B cell (primary cell): ENCODE data around the gene GNB1. TPM values are rescaled to one million over a fixed set of nuclear protein-coding genes. Genes with fewer than 3 reads are reported as not detected.

ENCODE experiments used
- ATAC-seq: fragments of 200-7000 bp; cut with Tn5 transposase; one replicate; pipeline ENCODE4 v1.10.0; 2021; ENCODE audit warnings: low read depth, mild to moderate bottlenecking, moderate number of reproducible peaks, moderate library complexity
- CTCF ChIA-PET: fragments of 350-600 bp; sonication (Branson Sonifier 250); formaldehyde crosslinking; loops from one replicate; lab custom pipeline; 2021; ENCODE audit warnings: antibody characterized with exemption, inconsistent platforms; lab: Charles Lee
- POLR2A ChIA-PET: fragments of 350-600 bp; sonication (Branson Sonifier 250); formaldehyde crosslinking; loops from one replicate; lab custom pipeline; 2021; ENCODE audit warnings: antibody characterized with exemption; lab: Charles Lee
- DNase-seq: peaks from one replicate; pipeline ENCODE4 v3.0.0; 2013
- H2AFZ ChIP-seq: 2 replicates; pipeline ENCODE4 v1.6.1; 2012; ENCODE audit warnings: mild to moderate bottlenecking, low read depth, low read length; ENCODE audit not compliant: insufficient read depth, poor library complexity, severe bottlenecking
- H3K27ac ChIP-seq, 2 donors: 1 replicate in 1 of 2; 2 replicates in 1 of 2; pipeline ENCODE4 v1.5.1; 2012 to 2013; ENCODE audit warnings: low read length in 2 of 2, mild to moderate bottlenecking in 2 of 2, moderate library complexity in 1 of 2
- H3K27me3 ChIP-seq, 4 experiments: fragments of 200-600 bp in 1 of 4; sonication (generic) in 1 of 4; replicated peaks in 1 of 4; 1 replicate in 2 of 4; 2 replicates in 2 of 4; pipeline versions ENCODE4 v1.6.1 to v1.7.0; 2013 to 2016; ENCODE audit warnings: low read length in 3 of 4, mild to moderate bottlenecking in 2 of 4, mixed read lengths in 1 of 4, moderate library complexity in 1 of 4; ENCODE audit not compliant: insufficient read depth in 4 of 4, control insufficient read depth in 3 of 4; ENCODE audit errors: control extremely low read depth in 1 of 4
- H3K36me3 ChIP-seq, 2 experiments: replicated peaks in 1 of 2; 1 replicate in 1 of 2; 2 replicates in 1 of 2; pipeline versions ENCODE4 v1.6.1 to v1.7.1; 2013; ENCODE audit warnings: low read length in 1 of 2; ENCODE audit not compliant: insufficient read depth in 2 of 2, control insufficient read depth in 1 of 2; ENCODE audit errors: control extremely low read depth in 1 of 2, extremely low read depth in 1 of 2
- H3K4me1 ChIP-seq, 2 donors: fragments of 200-600 bp in 1 of 2; sonication (generic) in 1 of 2; 1 replicate in 1 of 2; 2 replicates in 1 of 2; pipeline versions ENCODE4 v1.5.1 to v1.6.1; 2013 to 2017; ENCODE audit warnings: low read length in 2 of 2; ENCODE audit not compliant: control insufficient read depth in 2 of 2, insufficient read depth in 2 of 2
- H3K4me2 ChIP-seq: replicated peaks from 2 replicates; pipeline ENCODE3; 2012; ENCODE audit warnings: mild to moderate bottlenecking, low read depth, low read length; ENCODE audit not compliant: poor library complexity, severe bottlenecking
- H3K4me3 ChIP-seq, 5 experiments: fragments of 200-600 bp in 1 of 5; sonication (generic) in 1 of 5; 1 replicate in 3 of 5; 2 replicates in 2 of 5; pipeline versions ENCODE4 v1.5.1 to v1.7.0; 2011 to 2016; ENCODE audit warnings: low read length in 4 of 5, mild to moderate bottlenecking in 4 of 5, low read depth in 2 of 5, control low read depth in 1 of 5, moderate library complexity in 1 of 5; ENCODE audit not compliant: insufficient read depth in 1 of 5; ENCODE audit errors: control extremely low read depth in 1 of 5, extremely low read depth in 1 of 5
- H3K79me2 ChIP-seq: fragments of 200-600 bp; sonication (generic); one replicate; pipeline ENCODE4 v1.6.0; 2016; ENCODE audit warnings: low read length; ENCODE audit not compliant: control insufficient read depth, insufficient read depth
- H3K9ac ChIP-seq: fragments of 200-600 bp; sonication (generic); 2 replicates; pipeline ENCODE4 v1.6.1; 2017; ENCODE audit warnings: mild to moderate bottlenecking, low read length, moderate library complexity
- H3K9me3 ChIP-seq, 3 donors: one replicate each; pipeline versions ENCODE4 v1.6.1 to v1.7.1; 2013; ENCODE audit warnings: low read length in 2 of 3; ENCODE audit not compliant: control insufficient read depth in 2 of 3, insufficient read depth in 1 of 3; ENCODE audit errors: control extremely low read depth in 1 of 3
- H4K20me1 ChIP-seq: 2 replicates; pipeline ENCODE4 v1.6.0; 2012; ENCODE audit warnings: mild to moderate bottlenecking, low read length; ENCODE audit not compliant: insufficient read depth, control insufficient read depth, poor library complexity, severe bottlenecking
- H3K27ac Mint-ChIP-seq: one replicate; pipeline ENCODE4 v1.8.0; 2021; ENCODE audit warnings: mixed read lengths
- H3K27me3 Mint-ChIP-seq: one replicate; pipeline ENCODE4 v1.8.0; 2021; ENCODE audit warnings: mixed read lengths
- H3K4me1 Mint-ChIP-seq: one replicate; pipeline ENCODE4 v1.8.0; 2021; ENCODE audit warnings: mixed read lengths
- H3K4me3 Mint-ChIP-seq: one replicate; pipeline ENCODE4 v1.8.0; 2021; ENCODE audit warnings: mixed read lengths
- H3K9me3 Mint-ChIP-seq: one replicate; pipeline ENCODE4 v1.8.0; 2022; ENCODE audit warnings: mixed read lengths; ENCODE audit not compliant: insufficient read depth
- CTCF ChIP-seq: fragments of 200-600 bp; IDR thresholded peaks from one replicate; pipeline ENCODE4 v1.8.0; 2022; ENCODE audit warnings: antibody characterized with exemption, mild to moderate bottlenecking
- EZH2 ChIP-seq: IDR thresholded peaks from 2 replicates; pipeline ENCODE4 v1.6.1; 2012; ENCODE audit warnings: borderline replicate concordance, low read depth, mild to moderate bottlenecking, moderate library complexity, low read length; ENCODE audit not compliant: insufficient read depth, poor library complexity, severe bottlenecking
- WGBS: methylation state at CpG from one replicate; pipeline ENCODE4 v1.1.5; 2013; ENCODE audit warnings: missing lambda C conversion rate; ENCODE audit not compliant: insufficient coverage; 5-methylcytosine and 5-hydroxymethylcytosine counted together
- intact Hi-C: fragments of 100-400 bp; cut with micrococcal nuclease; formaldehyde crosslinking; loops from one replicate; pipeline ENCODE4 v1.10.0; 2022
- polyA plus RNA-seq: library from polyadenylated mRNA; depleted of rRNA; stranded (reverse); fragments of >200 nt; gene quantifications from 2 replicates; pipeline ENCODE4 v1.2.3, GENCODE V29; 2012
- total RNA-seq, 2 donors: library from RNA; stranded (reverse); fragments of 120-200 nt in 1 of 2; gene quantifications; 1 replicate in 1 of 2; 2 replicates in 1 of 2; pipeline versions ENCODE4 v1.2.3 to v1.2.4, GENCODE V29; 2013 to 2022

The GNB1 gene
- total and polyA plus RNA-seq, 2 donors (not counting 1 experiment from before 2014, with no cell fraction given), result 249 to 269 TPM

DNA sequence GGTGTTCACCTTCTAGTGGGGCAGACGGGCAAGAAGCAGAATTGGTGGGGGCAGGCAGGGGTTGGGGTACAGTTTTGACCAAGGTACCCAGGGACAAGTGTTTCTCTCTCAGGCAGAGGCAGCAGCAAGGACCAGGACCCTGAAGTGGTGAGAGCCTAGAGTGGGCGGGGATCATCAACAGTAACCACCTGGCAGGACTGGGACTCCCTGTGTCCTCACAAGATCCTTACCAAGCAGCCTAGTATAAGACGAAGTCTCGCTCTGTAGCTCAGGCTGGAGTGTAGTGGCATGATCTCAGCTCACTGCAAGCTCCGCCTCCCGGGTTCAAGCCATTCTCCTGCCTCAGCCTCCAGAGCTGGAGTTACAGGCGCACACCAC lies 109.4 kb downstream of the GNB1 start:
- TF ChIP-seq EZH2 (no peak), CTCF (no peak)
- no peaks in the 10 kb centered on the region for H3K27me3 ChIP-seq
- POLR2A ChIA-PET, result no interaction called here
- 93% methylated on average over 7 of the region's 7 CpGs for WGBS
- H3K9me3 ChIP-seq, result peaks cover 0 to 6% (median 0%) of the 10 kb centered on the region in 3 donors
- H2AFZ ChIP-seq, result no peak overlapping the region
- H3K27me3 Mint-ChIP-seq, result no peaks in the 10 kb centered on the region
- no peaks in the 10 kb centered on the region for H3K9me3 Mint-ChIP-seq
- H3K4me2 ChIP-seq, result peak overlapping the region; percentile 94
- CTCF ChIA-PET, result interaction anchor here (2.5 kb wide), 1 partner anchor 124 kb away, joined by 9 read pairs; no protein-coding TSS in a partner anchor
- H3K27ac Mint-ChIP-seq, result peak overlapping the region; percentile 99
- peaks cover 55 to 64% of the 10 kb centered on the region in 2 donors for H3K4me1 ChIP-seq
- no peak overlapping the region for H3K9ac ChIP-seq
- no peak overlapping the region for H3K4me3 ChIP-seq
- ATAC-seq (no peak), DNase-seq (no peak)
- H3K4me1 Mint-ChIP-seq, result peaks cover 50% of the 10 kb centered on the region
- peaks cover 0 to 21% of the 10 kb centered on the region in 2 experiments for H3K36me3 ChIP-seq
- intact Hi-C loops, result no loop called here
- peaks cover 8% of the 10 kb centered on the region for H4K20me1 ChIP-seq
- H3K4me3 Mint-ChIP-seq, result peak overlapping the region; percentile 87
- peaks cover 46% of the 10 kb centered on the region for H3K79me2 ChIP-seq
- H3K27ac ChIP-seq, result peak overlapping the region; percentile 93 to 94
